GM23248 (cell line): ENCODE data around the gene DNAJC12. TPM values are rescaled to one million over a fixed set of nuclear protein-coding genes. Genes with fewer than 3 reads are reported as not detected.
A peak's percentile ranks its signal among the peaks of the same experiment; 100 is the strongest.

Experiments
- DNase-seq: peaks from one replicate; pipeline ENCODE4 v3.0.0-alpha.2; 2015
- H2AFZ ChIP-seq: fragments of 200-600 bp; sonication (generic); 2 replicates; pipeline ENCODE4 v1.6.1; 2016; ENCODE audit warnings: antibody characterized with exemption
- H3F3A ChIP-seq: fragments of 200-600 bp; sonication (generic); 2 replicates; pipeline ENCODE4 v1.6.1; 2016; ENCODE audit warnings: mild to moderate bottlenecking, antibody characterized with exemption, mixed run types; ENCODE audit not compliant: insufficient read depth
- H3K27ac ChIP-seq: fragments of 200-600 bp; sonication (generic); 2 replicates; pipeline ENCODE4 v1.5.1; 2016; ENCODE audit warnings: mild to moderate bottlenecking
- H3K27me3 ChIP-seq: fragments of 200-600 bp; sonication (generic); replicated peaks from 2 replicates; pipeline ENCODE4 v1.6.1; 2016; ENCODE audit warnings: mild to moderate bottlenecking; ENCODE audit not compliant: insufficient read depth
- H3K36me3 ChIP-seq: fragments of 200-600 bp; sonication (generic); 2 replicates; pipeline ENCODE4 v1.6.1; 2016; ENCODE audit warnings: low read depth, mild to moderate bottlenecking
- H3K4me1 ChIP-seq: fragments of 200-600 bp; sonication (generic); 2 replicates; pipeline ENCODE4 v1.6.1; 2016; ENCODE audit warnings: mild to moderate bottlenecking; ENCODE audit not compliant: insufficient read depth
- H3K4me2 ChIP-seq: fragments of 200-600 bp; sonication (generic); one replicate; pipeline ENCODE4 v1.6.1; 2016; ENCODE audit warnings: mild to moderate bottlenecking; ENCODE audit not compliant: unreplicated experiment
- H3K4me3 ChIP-seq: fragments of 200-600 bp; sonication (generic); 2 replicates; pipeline ENCODE4 v1.5.1; 2016; ENCODE audit warnings: mild to moderate bottlenecking
- H3K79me2 ChIP-seq: fragments of 200-600 bp; sonication (generic); 2 replicates; pipeline ENCODE4 v1.6.1; 2016; ENCODE audit warnings: mild to moderate bottlenecking; ENCODE audit not compliant: insufficient read depth
- H3K9ac ChIP-seq: fragments of 200-600 bp; sonication (generic); 2 replicates; pipeline ENCODE4 v1.6.1; 2016; ENCODE audit warnings: mild to moderate bottlenecking
- H3K9me2 ChIP-seq: fragments of 200-600 bp; sonication (generic); 2 replicates; pipeline ENCODE4 v1.6.1; 2016; ENCODE audit warnings: mixed run types, mild to moderate bottlenecking, moderate library complexity; ENCODE audit not compliant: insufficient read depth
- H3K9me3 ChIP-seq: fragments of 200-600 bp; sonication (generic); one replicate; pipeline ENCODE4 v1.6.1; 2017; ENCODE audit warnings: low read depth
- H4K20me1 ChIP-seq: fragments of 200-600 bp; sonication (generic); 2 replicates; pipeline ENCODE4 v1.6.0; 2016; ENCODE audit not compliant: insufficient read depth
- EZH2 ChIP-seq: fragments of 200-600 bp; sonication (generic); IDR thresholded peaks from 2 replicates; pipeline ENCODE4 v1.6.1; 2018; ENCODE audit warnings: antibody characterized with exemption, mild to moderate bottlenecking; ENCODE audit not compliant: insufficient read depth, poor library complexity, severe bottlenecking
- EZH2phosphoT487 ChIP-seq: fragments of 200-600 bp; sonication (generic); IDR thresholded peaks from 2 replicates; pipeline ENCODE4 v1.6.1; 2018; ENCODE audit warnings: antibody characterized with exemption, moderate library complexity, mild to moderate bottlenecking, low read depth; ENCODE audit not compliant: insufficient read depth
- WGBS, 2 experiments: methylation state at CpG; one replicate each; pipeline ENCODE4 v1.1.6; 2015 to 2017; ENCODE audit warnings: low lambda C conversion rate in 2 of 2, low coverage in 1 of 2; ENCODE audit errors: missing lambda C conversion rate in 2 of 2; 5-methylcytosine and 5-hydroxymethylcytosine counted together
- in situ Hi-C: fragments of 300-500 bp; cut with MboI; formaldehyde crosslinking; loops from 2 replicates; pipeline ENCODE4 v1.15.0; 2020
- polyA plus RNA-seq: library from polyadenylated mRNA; unstranded; fragments of >200 nt; fragmentation: Nextera tagmentation; extraction: Ambion mirVana; gene quantifications from 2 replicates; pipeline ENCODE4 v1.2.1, GENCODE V29; 2016
- total RNA-seq: library from RNA; depleted of rRNA; stranded (reverse); fragments of >200 nt; shearing (Covaris generic); gene quantifications from 2 replicates; pipeline ENCODE4 v1.2.3, GENCODE V29; 2014

The DNAJC12 gene
- total and polyA plus RNA-seq, 2 experiments from 2014 or later: 0.76 to 1.2 TPM

DNA sequence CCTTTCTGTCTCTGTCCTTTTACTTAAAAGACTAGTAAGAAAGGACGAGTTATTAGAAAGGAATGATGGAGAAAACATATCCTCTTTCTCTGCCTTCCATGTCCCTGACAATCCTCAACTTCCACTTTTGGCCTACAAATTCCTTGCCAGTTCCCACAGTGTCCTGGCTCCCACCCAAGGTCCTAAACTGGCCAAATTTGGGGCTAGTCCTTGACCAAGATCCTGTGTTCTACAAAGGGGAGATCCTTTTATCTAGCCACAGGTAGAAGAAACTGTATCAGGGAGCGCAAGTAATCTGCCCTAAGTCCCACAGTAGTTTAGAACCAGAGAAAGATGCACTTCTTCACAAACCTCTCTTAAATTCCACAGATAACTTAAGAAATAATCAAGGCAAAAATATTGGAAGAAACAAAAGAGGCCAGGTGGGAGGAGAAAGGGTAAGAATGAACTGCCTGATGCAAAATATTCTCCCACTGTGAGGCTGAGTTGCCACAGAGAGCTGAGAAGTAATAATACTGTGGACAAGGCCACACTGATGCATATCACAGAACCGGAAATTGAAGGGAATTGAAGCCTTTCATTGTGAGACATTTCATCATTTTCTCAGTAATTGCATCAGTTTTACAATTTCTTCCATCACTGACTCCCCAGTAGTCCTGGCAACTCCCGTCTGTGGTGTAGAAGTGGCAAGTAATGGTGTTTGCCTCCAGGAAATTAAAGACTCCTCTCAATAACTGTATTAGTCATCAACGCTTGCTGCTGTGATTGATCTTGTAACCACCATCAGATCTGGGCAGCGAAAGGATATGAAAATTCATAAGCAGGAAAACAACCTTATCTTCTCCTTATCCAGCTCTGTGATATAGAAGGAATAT is 47.2 kb downstream of the DNAJC12 start:
- Histone ChIP-seq H3K9ac (peak overlapping the region; percentile 33), H3K4me1 (peaks cover 16% of the 10 kb centered on the region), H3K9me2 (no peaks in the 10 kb centered on the region), H3K9me3 (no peaks in the 10 kb centered on the region), H3K4me3 (no peak overlapping the region), H4K20me1 (no peaks in the 10 kb centered on the region), H3F3A (no peaks in the 10 kb centered on the region; the same call in 1 of the 2 replicates), H2AFZ (peak overlapping the region; percentile 83), H3K27ac (peak overlapping the region; percentile 72), H3K79me2 (no peaks in the 10 kb centered on the region), H3K36me3 (no peaks in the 10 kb centered on the region), H3K27me3 (no peaks in the 10 kb centered on the region), H3K4me2 (peak overlapping the region; percentile 40)
- 43 to 44% methylated on average over 6 of the region's 6 CpGs for WGBS, 2 experiments
- in situ Hi-C loops: no loop called here
- DNase-seq: peak; percentile 68
- no peak for TF ChIP-seq EZH2
- TF ChIP-seq EZH2phosphoT487: no peak

DNA sequence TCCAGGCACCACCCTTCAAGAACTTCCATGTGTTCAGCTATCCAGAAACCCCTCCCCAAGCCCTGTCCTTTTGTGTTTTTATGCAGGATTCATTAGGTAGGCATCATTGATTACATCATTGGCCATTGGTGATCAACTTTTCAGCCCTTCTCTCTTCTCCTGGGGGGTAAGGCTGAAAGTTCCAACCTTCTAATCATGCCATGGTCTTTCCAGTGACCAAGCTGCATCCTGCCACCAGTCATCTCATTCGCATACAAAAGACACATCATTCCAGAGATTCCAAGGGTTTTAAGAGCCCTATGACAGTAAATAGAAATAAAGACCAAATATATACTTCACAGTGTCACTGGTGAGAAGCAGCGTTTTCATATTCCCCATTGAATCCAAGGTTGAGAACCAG is 48.2 kb downstream of the DNAJC12 start:
- H4K20me1 ChIP-seq: no peaks in the 10 kb centered on the region
- peaks cover 16% of the 10 kb centered on the region for H3K4me1 ChIP-seq
- H2AFZ ChIP-seq: peak overlapping the region; percentile 83; the same call in 1 of the 2 replicates
- H3K4me2 ChIP-seq: no peak overlapping the region
- WGBS, 2 experiments: 89 to 93% methylated on average over 2 of the region's 2 CpGs
- no peak overlapping the region for H3K27ac ChIP-seq
- H3K9ac ChIP-seq: no peak overlapping the region
- H3K4me3 ChIP-seq: no peak overlapping the region
- DNase-seq: no peak
- no peaks in the 10 kb centered on the region for H3K36me3 ChIP-seq
- H3K9me3 ChIP-seq: no peaks in the 10 kb centered on the region
- no peaks in the 10 kb centered on the region for H3K9me2 ChIP-seq
- in situ Hi-C loops: no loop called here
- TF ChIP-seq EZH2: no peak
- no peak for TF ChIP-seq EZH2phosphoT487
- H3F3A ChIP-seq: no peaks in the 10 kb centered on the region; the same call in 1 of the 2 replicates
- H3K27me3 ChIP-seq: no peaks in the 10 kb centered on the region
- no peaks in the 10 kb centered on the region for H3K79me2 ChIP-seq

DNA sequence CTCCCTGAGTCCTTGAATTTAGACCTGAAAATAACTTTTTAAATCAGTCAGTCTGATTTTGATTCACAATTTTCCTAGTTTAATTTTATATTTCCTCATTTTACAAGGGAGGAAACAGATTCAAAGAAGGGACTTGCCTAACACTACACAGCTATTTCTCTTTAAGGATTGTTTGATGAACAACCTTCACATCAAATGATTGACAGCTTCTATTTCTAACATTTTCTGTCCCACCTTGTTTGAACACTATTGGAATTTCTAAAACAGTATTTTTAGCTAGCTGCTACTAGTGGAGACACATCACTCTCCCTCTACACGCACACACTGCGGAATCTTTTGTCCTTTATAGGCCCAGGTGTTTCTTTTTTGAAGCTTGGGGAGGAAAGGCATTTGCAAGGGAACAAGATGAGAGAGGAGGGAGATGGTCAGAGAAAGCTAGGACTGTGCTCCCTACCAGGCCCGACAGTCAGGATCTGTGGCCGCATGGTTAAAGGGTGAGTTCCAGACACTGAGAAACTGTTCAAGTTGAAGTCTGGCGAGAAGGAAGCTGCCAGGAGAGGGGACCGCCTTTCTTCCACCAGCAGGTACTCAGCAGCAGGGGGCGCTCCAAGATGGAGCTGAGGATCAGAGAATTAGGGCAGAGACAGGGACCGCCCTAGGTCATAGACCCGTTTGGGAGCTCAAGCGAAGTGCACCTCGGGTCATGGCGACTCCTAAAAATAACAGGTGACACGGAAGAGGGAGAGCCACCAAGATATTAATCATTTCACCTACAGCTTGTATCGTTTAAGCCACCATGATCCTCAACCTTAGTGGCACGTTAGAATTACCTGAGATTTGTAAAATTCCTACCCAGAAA is 49.7 kb downstream of the DNAJC12 start:
- in situ Hi-C loops: no loop called here
- 34 to 35% methylated on average over 15 of the region's 15 CpGs for WGBS, 2 experiments
- Histone ChIP-seq H3K79me2 (no peaks in the 10 kb centered on the region), H3K9me3 (no peaks in the 10 kb centered on the region), H4K20me1 (no peaks in the 10 kb centered on the region), H3K4me1 (peaks cover 16% of the 10 kb centered on the region), H3K27ac (no peak overlapping the region), H3K4me2 (no peak overlapping the region), H3K9ac (no peak overlapping the region), H3F3A (no peaks in the 10 kb centered on the region; the same call in 1 of the 2 replicates), H3K9me2 (no peaks in the 10 kb centered on the region), H2AFZ (peak overlapping the region; percentile 52; the same call in 1 of the 2 replicates), H3K36me3 (no peaks in the 10 kb centered on the region), H3K4me3 (no peak overlapping the region), H3K27me3 (no peaks in the 10 kb centered on the region)
- TF ChIP-seq EZH2 (no peak), EZH2phosphoT487 (no peak)
- peak; percentile 48 for DNase-seq

DNA sequence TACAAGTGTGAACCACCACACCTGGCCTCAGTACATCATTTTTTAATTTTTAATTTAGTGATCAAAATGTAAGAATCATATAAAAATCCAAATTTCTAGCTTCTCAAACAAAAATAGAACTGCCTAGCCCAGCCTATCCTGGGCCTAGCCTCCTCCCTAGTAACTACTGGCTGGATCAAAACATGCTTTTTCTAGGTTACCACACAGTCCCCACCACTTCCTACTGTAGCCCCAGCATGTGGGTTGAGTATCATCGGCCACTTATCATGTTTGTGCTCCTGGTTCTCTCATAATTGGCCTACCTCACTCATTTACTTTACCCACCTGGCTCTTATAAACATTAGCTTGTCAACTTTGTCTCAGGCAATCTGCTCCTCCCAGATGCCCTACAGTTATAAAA is 52.9 kb downstream of the DNAJC12 start:
- DNase-seq: no peak
- WGBS, 2 experiments: 73 to 83% methylated on average over 1 of the region's 1 CpG
- Histone ChIP-seq H4K20me1 (no peaks in the 10 kb centered on the region), H3K27ac (no peak overlapping the region), H3K79me2 (no peaks in the 10 kb centered on the region), H3K9me2 (no peaks in the 10 kb centered on the region), H3K36me3 (no peaks in the 10 kb centered on the region), H2AFZ (no peak overlapping the region), H3K27me3 (no peaks in the 10 kb centered on the region; the same call in 1 of the 2 replicates), H3K4me2 (no peak overlapping the region), H3K4me1 (peaks cover 1% of the 10 kb centered on the region; the same call in 1 of the 2 replicates), H3F3A (no peaks in the 10 kb centered on the region; the same call in 1 of the 2 replicates), H3K9ac (no peak overlapping the region), H3K9me3 (no peaks in the 10 kb centered on the region), H3K4me3 (no peak overlapping the region)
- in situ Hi-C loops: no loop called here
- TF ChIP-seq EZH2phosphoT487 (no peak), EZH2 (no peak)
